Breast epithelium (tissue), 4 donors: ENCODE data around the gene EEF1G. TPM values are rescaled to one million over a fixed set of nuclear protein-coding genes. Genes with fewer than 3 reads are reported as not detected.

Experiments
- DNase-seq, 2 donors: peaks; one replicate each; pipeline ENCODE4 v3.0.0-alpha.2; 2019; ENCODE audit warnings: low spot score in 2 of 2
- H3K27ac ChIP-seq, 2 donors: fragments of 200-600 bp; sonication (generic) in 1 of 2; one replicate each; pipeline ENCODE4 v1.5.1; 2016 to 2019; ENCODE audit warnings: mild to moderate bottlenecking in 1 of 2
- H3K27me3 ChIP-seq, 2 donors: fragments of 200-600 bp; sonication (generic) in 1 of 2; one replicate each; pipeline versions ENCODE4 v1.5.1 to v1.6.0; 2017 to 2019; ENCODE audit warnings: control low read depth in 1 of 2, mild to moderate bottlenecking in 1 of 2
- H3K36me3 ChIP-seq: fragments of 200-600 bp; one replicate; pipeline ENCODE4 v1.5.1; 2019
- H3K4me1 ChIP-seq, 2 donors: fragments of 200-600 bp; sonication (generic); one replicate each; pipeline ENCODE4 v1.5.1; 2016 to 2019; ENCODE audit warnings: control low read depth in 1 of 2
- H3K4me3 ChIP-seq, 3 donors: fragments of 200-600 bp; sonication (generic); 1 replicate in 2 of 3; 2 replicates in 1 of 3; pipeline ENCODE4 v1.5.1; 2016 to 2019; ENCODE audit warnings: mild to moderate bottlenecking in 3 of 3, moderate library complexity in 2 of 3
- H3K9me3 ChIP-seq, 2 donors: fragments of 200-600 bp; sonication (generic) in 1 of 2; one replicate each; pipeline ENCODE4 v1.5.1; 2016 to 2019; ENCODE audit warnings: control low read depth in 1 of 2
- POLR2A ChIP-seq: fragments of 450-650 bp; IDR thresholded peaks from one replicate; pipeline ENCODE4 v1.6.1; 2016; ENCODE audit warnings: antibody characterized with exemption, mild to moderate bottlenecking, moderate library complexity
- POLR2AphosphoS5 ChIP-seq, 3 donors: sonication (generic); formaldehyde crosslinking; IDR thresholded peaks; one replicate each; pipeline ENCODE4 v1.6.1; 2017; ENCODE audit warnings: antibody characterized with exemption in 3 of 3
- intact Hi-C: fragments of 100-400 bp; cut with DNase I; formaldehyde crosslinking; loops from one replicate; pipeline ENCODE4 v1.15.1; 2023; ENCODE audit warnings: low total_unique reads
- total RNA-seq, 3 donors: library from RNA; depleted of rRNA; stranded (reverse); fragments of >200 nt; gene quantifications; one replicate each; pipeline ENCODE4 v1.1.0, GENCODE V29; 2016
- TF ChIP-seq, protein P1 (sequence below), 3 donors: fragments of 450-650 bp; IDR thresholded peaks; one replicate each; pipeline ENCODE4 v1.5.1; 2016 to 2017; ENCODE audit warnings: antibody characterized with exemption in 3 of 3, mild to moderate bottlenecking in 3 of 3, moderate library complexity in 3 of 3

EEF1G gene
- total RNA-seq, 3 donors from 2014 or later = 1,312 to 1,961 (median 1,794) TPM

DNA sequence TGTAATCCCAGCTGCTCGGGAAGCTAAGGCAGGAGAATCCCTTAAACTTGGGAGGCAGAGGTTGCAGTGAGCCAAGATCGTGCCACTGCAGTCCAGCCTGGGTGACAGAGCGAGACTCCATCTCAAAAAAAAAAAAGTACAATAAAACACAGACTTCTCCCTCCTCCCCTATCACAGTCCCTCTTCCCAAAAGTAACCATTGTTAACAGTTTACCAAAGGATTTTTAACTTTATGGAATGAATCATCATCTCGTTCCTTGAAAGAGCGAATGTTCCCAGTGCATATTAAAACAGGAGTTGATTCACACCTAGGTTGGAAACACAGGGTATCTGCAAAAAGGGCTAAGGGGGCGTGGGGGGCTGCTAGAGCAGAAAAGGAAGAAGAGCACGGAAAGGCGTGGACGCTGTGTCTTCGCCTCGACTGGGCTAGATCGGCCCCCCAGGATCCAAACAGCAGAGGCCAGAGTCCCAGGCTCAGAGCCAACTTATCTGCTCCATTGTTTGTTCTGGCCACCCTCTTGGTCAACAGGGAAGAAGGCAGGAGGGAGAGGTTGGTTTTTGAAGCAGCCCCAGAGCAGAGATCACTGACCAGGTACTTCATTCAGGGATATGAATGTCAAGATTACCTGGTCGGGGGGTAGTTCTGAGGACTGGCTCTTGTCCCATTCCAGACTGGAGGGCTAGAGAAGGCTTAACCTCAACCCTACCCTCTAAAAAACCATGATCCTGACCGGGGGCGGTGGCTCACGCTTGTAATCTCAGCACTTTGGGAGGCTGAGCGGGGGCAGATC is 25.0 kb downstream of the EEF1G start:
- no peak for DNase-seq
- Histone ChIP-seq H3K4me1 (peaks cover 15 to 33% of the 10 kb centered on the region in 2 donors), H3K36me3 (no peaks in the 10 kb centered on the region), H3K9me3 (no peaks in the 10 kb centered on the region), H3K4me3 (peak overlapping the region in 2 of 3 donors; percentile 98), H3K27me3 (no peaks in the 10 kb centered on the region), H3K27ac (peak overlapping the region; percentile 96 to 99)
- intact Hi-C loops = loop anchor here (10.0 kb wide), 1 partner anchor 124 kb away; no protein-coding TSS in a partner anchor
- TF ChIP-seq POLR2AphosphoS5 (IDR thresholded peaks at IDR 0.05) (no peak), POLR2A (no peak)
- TF ChIP-seq, protein P1, sequence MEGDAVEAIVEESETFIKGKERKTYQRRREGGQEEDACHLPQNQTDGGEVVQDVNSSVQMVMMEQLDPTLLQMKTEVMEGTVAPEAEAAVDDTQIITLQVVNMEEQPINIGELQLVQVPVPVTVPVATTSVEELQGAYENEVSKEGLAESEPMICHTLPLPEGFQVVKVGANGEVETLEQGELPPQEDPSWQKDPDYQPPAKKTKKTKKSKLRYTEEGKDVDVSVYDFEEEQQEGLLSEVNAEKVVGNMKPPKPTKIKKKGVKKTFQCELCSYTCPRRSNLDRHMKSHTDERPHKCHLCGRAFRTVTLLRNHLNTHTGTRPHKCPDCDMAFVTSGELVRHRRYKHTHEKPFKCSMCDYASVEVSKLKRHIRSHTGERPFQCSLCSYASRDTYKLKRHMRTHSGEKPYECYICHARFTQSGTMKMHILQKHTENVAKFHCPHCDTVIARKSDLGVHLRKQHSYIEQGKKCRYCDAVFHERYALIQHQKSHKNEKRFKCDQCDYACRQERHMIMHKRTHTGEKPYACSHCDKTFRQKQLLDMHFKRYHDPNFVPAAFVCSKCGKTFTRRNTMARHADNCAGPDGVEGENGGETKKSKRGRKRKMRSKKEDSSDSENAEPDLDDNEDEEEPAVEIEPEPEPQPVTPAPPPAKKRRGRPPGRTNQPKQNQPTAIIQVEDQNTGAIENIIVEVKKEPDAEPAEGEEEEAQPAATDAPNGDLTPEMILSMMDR (IDR thresholded peaks at IDR 0.05) = no peak

DNA sequence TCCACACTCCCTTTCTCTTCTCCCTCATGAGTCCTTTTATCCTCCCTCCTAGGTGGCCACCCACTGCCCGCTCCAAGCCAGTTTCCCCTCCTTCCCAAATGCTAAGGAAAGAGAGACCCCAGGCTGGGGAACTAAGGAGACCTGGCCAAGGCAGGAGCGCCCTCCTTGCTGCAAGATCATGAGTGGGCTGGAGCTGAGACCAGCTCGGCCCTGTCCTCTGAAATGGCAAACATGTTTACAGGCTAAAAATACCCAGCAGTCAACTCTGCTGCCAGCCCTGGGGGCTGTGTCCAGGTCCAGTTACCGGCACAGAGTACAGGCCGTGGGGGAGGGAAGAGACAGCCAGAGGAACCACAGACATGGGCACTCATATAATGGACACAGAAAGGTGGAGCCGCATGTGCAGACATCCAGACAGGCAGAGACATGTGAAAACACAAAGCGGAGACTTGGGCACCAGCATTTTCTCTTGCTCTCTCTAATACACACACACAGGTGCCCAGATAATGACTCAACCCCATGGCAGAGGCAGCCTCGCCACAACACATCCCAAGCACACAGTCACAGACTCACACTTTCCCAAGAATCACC is 25.9 kb downstream of the EEF1G start:
- peak; percentile 87 to 89 for DNase-seq
- intact Hi-C loops = loop anchor here (10.0 kb wide), 1 partner anchor 123 kb away; no protein-coding TSS in a partner anchor
- peak overlapping the region; percentile 98 to 100 (median 98) for H3K4me3 ChIP-seq
- H3K27me3 ChIP-seq = no peaks in the 10 kb centered on the region
- peaks cover 9 to 32% of the 10 kb centered on the region in 2 donors for H3K4me1 ChIP-seq
- no peaks in the 10 kb centered on the region for H3K36me3 ChIP-seq
- H3K9me3 ChIP-seq = no peaks in the 10 kb centered on the region
- TF ChIP-seq POLR2AphosphoS5 (IDR thresholded peaks at IDR 0.05) = peak; percentile 46 to 63 (median 49)
- TF ChIP-seq, protein P1 (IDR thresholded peaks at IDR 0.05) = no peak
- TF ChIP-seq POLR2A = peak; percentile 46
- H3K27ac ChIP-seq = peak overlapping the region; percentile 96 to 99

DNA sequence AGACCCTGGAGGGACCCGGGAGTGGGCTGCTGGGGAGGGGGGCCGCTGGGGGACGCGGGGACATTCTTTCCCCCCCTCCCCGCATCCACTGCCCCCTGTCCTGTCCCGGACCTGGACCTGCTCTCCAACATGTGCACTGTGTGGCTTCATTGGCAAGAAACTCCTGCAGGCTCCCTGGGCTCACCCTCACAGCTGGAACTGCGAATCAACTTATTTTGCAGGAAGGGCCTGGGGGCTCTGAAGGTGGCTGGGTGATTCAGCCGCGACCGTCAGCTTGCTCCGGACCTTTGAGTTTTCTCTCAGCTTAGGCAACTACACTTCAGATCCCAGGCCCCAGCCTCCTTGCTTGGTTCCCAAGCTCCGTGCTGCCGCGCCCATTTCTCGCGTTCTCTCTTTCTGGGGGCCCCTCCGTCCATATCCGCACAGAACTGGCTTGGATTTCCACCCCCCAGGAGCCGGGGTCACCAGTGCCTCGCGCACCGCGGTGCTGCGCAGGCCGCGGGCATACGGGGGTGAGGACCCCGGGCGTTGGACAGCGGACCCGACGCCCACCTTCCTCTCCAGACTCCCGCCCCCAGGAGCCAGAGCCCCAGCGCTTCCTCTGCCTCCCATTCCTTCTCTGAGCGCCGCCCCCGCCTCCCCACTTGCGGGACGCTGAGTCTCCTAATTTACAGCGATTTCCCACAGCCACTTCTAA is 26.6 kb downstream of the EEF1G start:
- intact Hi-C loops = loop anchor here (10.0 kb wide), 1 partner anchor 122 kb away; no protein-coding TSS in a partner anchor
- H3K27me3 ChIP-seq = no peaks in the 10 kb centered on the region
- peak overlapping the region; percentile 98 to 100 (median 98) for H3K4me3 ChIP-seq
- TF ChIP-seq, protein P1 (IDR thresholded peaks at IDR 0.05) = no peak
- no peak for TF ChIP-seq POLR2AphosphoS5 (IDR thresholded peaks at IDR 0.05)
- TF ChIP-seq POLR2A = no peak
- DNase-seq = peak in 1 of 2 donors; percentile 60
- peak overlapping the region; percentile 96 to 99 for H3K27ac ChIP-seq
- H3K36me3 ChIP-seq = no peaks in the 10 kb centered on the region
- peaks cover 11 to 32% of the 10 kb centered on the region in 2 donors for H3K4me1 ChIP-seq
- no peaks in the 10 kb centered on the region for H3K9me3 ChIP-seq

GRCh38 chr11:62546244-62546928 is 27.3 kb downstream of the EEF1G start, which contains the start of gene AHNAK:
Gene AHNAK (minus strand): TSS chr11:62546806. CDS start chr11:62536098, 10,708 bp downstream.
- Histone ChIP-seq H3K4me1 (peaks cover 13 to 32% of the 10 kb centered on the region in 2 donors), H3K36me3 (no peaks in the 10 kb centered on the region), H3K27me3 (no peaks in the 10 kb centered on the region), H3K9me3 (no peaks in the 10 kb centered on the region), H3K4me3 (peak within 1 kb of the TSS; percentile 98 to 100 (median 98)), H3K27ac (peak within 1 kb of the TSS; percentile 96 to 99)
- DNase-seq = peak; percentile 89 to 93
- TF ChIP-seq POLR2A (no peak), POLR2AphosphoS5 (IDR thresholded peaks at IDR 0.05) (peak; percentile 71 to 93 (median 87))
- TF ChIP-seq, protein P1 (IDR thresholded peaks at IDR 0.05) = peak in 1 of 3 donors; percentile 5
- intact Hi-C loops = loop anchor here (10.0 kb wide), 1 partner anchor 122 kb away; no protein-coding TSS in a partner anchor
